H1 (cell line): Measurements from ENCODE around the gene NAT8L. TPM values are rescaled to one million over a fixed set of nuclear protein-coding genes. Genes with fewer than 3 reads are reported as not detected.

Experiments used
- CTCF ChIA-PET: fragments of 300-600 bp; sonication (Branson Sonifier 250); formaldehyde crosslinking; loops from one replicate; lab custom pipeline; 2021; ENCODE audit not compliant: partially characterized antibody; lab: Charles Lee
- POLR2A ChIA-PET: fragments of 300-600 bp; sonication (Branson Sonifier 250); formaldehyde crosslinking; loops from one replicate; lab custom pipeline; 2021; ENCODE audit warnings: inconsistent platforms; ENCODE audit not compliant: partially characterized antibody; lab: Charles Lee
- DNase-seq, 2 experiments: peaks; one replicate each; pipeline versions ENCODE4 v3.0.0 to v3.0.0-alpha.2; 2010 to 2022; ENCODE audit warnings: low spot score in 2 of 2, low read depth in 1 of 2, mixed read lengths in 1 of 2
- FAIRE-seq: peaks from 2 replicates; lab custom pipeline; 2011; peaks lifted over from hg19 to GRCh38; lab: Jason Lieb, UNC
- H2AFZ ChIP-seq: 2 replicates; pipeline ENCODE4 v1.8.1; 2012; ENCODE audit warnings: low read length, inconsistent platforms
- H2AK5ac ChIP-seq: 2 replicates; pipeline ENCODE4 v1.6.1; 2013; ENCODE audit warnings: low read depth, low read length
- H2BK120ac ChIP-seq: replicated peaks from 2 replicates; pipeline ENCODE3; 2013; ENCODE audit warnings: low read depth, low read length, inconsistent platforms
- H2BK12ac ChIP-seq: 2 replicates; pipeline ENCODE4 v1.6.1; 2013; ENCODE audit warnings: low read depth, low read length
- H2BK15ac ChIP-seq: 2 replicates; pipeline ENCODE4 v1.6.1; 2013; ENCODE audit warnings: low read length
- H2BK20ac ChIP-seq: 2 replicates; pipeline ENCODE4 v1.6.1; 2013; ENCODE audit warnings: low read length
- H2BK5ac ChIP-seq: 2 replicates; pipeline ENCODE4 v1.6.1; 2013; ENCODE audit warnings: low read depth, low read length
- H3K14ac ChIP-seq: 2 replicates; pipeline ENCODE4 v1.6.1; 2013; ENCODE audit warnings: inconsistent platforms; ENCODE audit not compliant: insufficient read length
- H3K18ac ChIP-seq: 2 replicates; pipeline ENCODE4 v1.6.1; 2013; ENCODE audit warnings: low read length; ENCODE audit errors: extremely low read depth
- H3K23ac ChIP-seq: 2 replicates; pipeline ENCODE4 v1.6.1; 2013; ENCODE audit warnings: inconsistent platforms; ENCODE audit not compliant: insufficient read length
- H3K23me2 ChIP-seq: 2 replicates; pipeline ENCODE4 v1.6.1; 2013; ENCODE audit warnings: low read depth, low read length
- H3K27ac ChIP-seq: 2 replicates; pipeline ENCODE4 v1.6.1; 2011; ENCODE audit warnings: low read depth, low read length, inconsistent platforms
- H3K27me3 ChIP-seq, 4 experiments: replicated peaks in 1 of 4; 1 replicate in 1 of 4; 2 replicates in 3 of 4; pipeline versions ENCODE4 v1.6.1 to v1.8.1; 2011 to 2013; ENCODE audit warnings: low read length in 3 of 4, mild to moderate bottlenecking in 3 of 4, inconsistent platforms in 2 of 4, mixed read lengths in 2 of 4, moderate library complexity in 1 of 4; ENCODE audit not compliant: control insufficient read depth in 3 of 4, insufficient read depth in 3 of 4; ENCODE audit errors: extremely low read depth in 1 of 4
- H3K36me3 ChIP-seq, 4 experiments: 2 replicates each; pipeline versions ENCODE4 v1.6.1 to v1.8.1; 2011 to 2013; ENCODE audit warnings: mild to moderate bottlenecking in 4 of 4, low read length in 3 of 4, moderate library complexity in 2 of 4, control low read depth in 1 of 4, inconsistent platforms in 1 of 4; ENCODE audit not compliant: insufficient read depth in 4 of 4, control insufficient read depth in 2 of 4
- H3K4ac ChIP-seq: replicated peaks from 2 replicates; pipeline ENCODE3; 2013; ENCODE audit warnings: low read length, low read depth, mixed read lengths, inconsistent platforms; ENCODE audit not compliant: insufficient read length
- H3K4me1 ChIP-seq, 4 experiments: replicated peaks in 1 of 4; 1 replicate in 1 of 4; 2 replicates in 3 of 4; pipeline versions ENCODE4 v1.6.1 to v1.8.1; 2011 to 2013; ENCODE audit warnings: low read length in 3 of 4, inconsistent platforms in 2 of 4, mixed read lengths in 1 of 4; ENCODE audit not compliant: insufficient read depth in 4 of 4, control insufficient read depth in 3 of 4
- H3K4me2 ChIP-seq, 2 experiments: 2 replicates each; pipeline versions ENCODE4 v1.6.1 to v1.8.1; 2011 to 2013; ENCODE audit warnings: low read depth in 2 of 2, low read length in 2 of 2, control low read depth in 1 of 2, inconsistent platforms in 1 of 2, mild to moderate bottlenecking in 1 of 2; ENCODE audit not compliant: insufficient read depth in 1 of 2
- H3K4me3 ChIP-seq, 4 experiments: fragments of 200-600, 300-600 bp in 1 of 4; sonication (generic), shearing (Covaris generic), sonication (Bioruptor Twin) in 1 of 4; 2 replicates each; pipeline versions ENCODE4 v1.5.1 to v1.8.1; 2011 to 2016; ENCODE audit warnings: low read length in 4 of 4, low read depth in 3 of 4, control low read depth in 2 of 4, inconsistent platforms in 2 of 4, mild to moderate bottlenecking in 2 of 4, mixed read lengths in 1 of 4, moderate library complexity in 1 of 4; ENCODE audit not compliant: insufficient read depth in 2 of 4; ENCODE audit errors: extremely low read depth in 1 of 4
- H3K56ac ChIP-seq: replicated peaks from 2 replicates; pipeline ENCODE3; 2013; ENCODE audit warnings: low read depth, mild to moderate bottlenecking, mixed read lengths, low read length, inconsistent platforms; ENCODE audit not compliant: insufficient read length
- H3K79me1 ChIP-seq: 2 replicates; pipeline ENCODE4 v1.6.1; 2013; ENCODE audit warnings: low read depth, low read length, control low read depth
- H3K79me2 ChIP-seq, 2 experiments: 2 replicates each; pipeline versions ENCODE4 v1.6.1 to v1.8.1; 2012 to 2013; ENCODE audit warnings: low read length in 2 of 2, mild to moderate bottlenecking in 2 of 2, inconsistent platforms in 1 of 2; ENCODE audit not compliant: insufficient read depth in 2 of 2, control insufficient read depth in 1 of 2
- H3K9ac ChIP-seq, 4 experiments: replicated peaks in 1 of 4; 1 replicate in 1 of 4; 2 replicates in 3 of 4; pipeline versions ENCODE4 v1.6.1 to v1.8.1; 2011 to 2013; ENCODE audit warnings: low read depth in 3 of 4, low read length in 3 of 4, control low read depth in 2 of 4, mild to moderate bottlenecking in 2 of 4, moderate library complexity in 2 of 4, inconsistent platforms in 1 of 4; ENCODE audit errors: extremely low read depth in 1 of 4
- H3K9me3 ChIP-seq, 2 experiments: 2 replicates each; pipeline versions ENCODE4 v1.6.1 to v1.8.1; 2012 to 2013; ENCODE audit warnings: mild to moderate bottlenecking in 2 of 2, moderate library complexity in 2 of 2, control low read depth in 1 of 2, inconsistent platforms in 1 of 2, low read depth in 1 of 2, low read length in 1 of 2, mixed read lengths in 1 of 2; ENCODE audit not compliant: insufficient read depth in 2 of 2
- H4K20me1 ChIP-seq, 2 experiments: replicated peaks in 1 of 2; 2 replicates each; pipeline versions ENCODE3 to v1.8.1; 2011 to 2013; ENCODE audit warnings: inconsistent platforms in 2 of 2, low read length in 2 of 2, mild to moderate bottlenecking in 1 of 2; ENCODE audit not compliant: insufficient read depth in 2 of 2, control insufficient read depth in 1 of 2
- H4K5ac ChIP-seq: 2 replicates; pipeline ENCODE4 v1.6.1; 2013; ENCODE audit warnings: low read length, low read depth, mixed read lengths, inconsistent platforms; ENCODE audit not compliant: insufficient read length
- H4K8ac ChIP-seq: 2 replicates; pipeline ENCODE4 v1.8.0; 2013; ENCODE audit warnings: mild to moderate bottlenecking, moderate library complexity, low read length, inconsistent platforms; ENCODE audit not compliant: insufficient read depth; ENCODE audit errors: extremely low read depth
- H4K91ac ChIP-seq: replicated peaks from 2 replicates; pipeline ENCODE3; 2013; ENCODE audit warnings: low read length, mixed read lengths, inconsistent platforms; ENCODE audit not compliant: insufficient read length
- MAX ChIP-seq: IDR thresholded peaks from 2 replicates; pipeline ENCODE4 v1.6.1; 2012; ENCODE audit warnings: inconsistent platforms
- WGBS, 2 experiments: shearing (Covaris generic) in 1 of 2; methylation state at CpG; one replicate each; pipeline versions ENCODE4 v1.1.6 to v1.1.7; 2013 to 2015; ENCODE audit warnings: low lambda C conversion rate in 2 of 2, mixed read lengths in 2 of 2, inconsistent platforms in 1 of 2, low coverage in 1 of 2, missing lambda C conversion rate in 1 of 2; ENCODE audit not compliant: insufficient replicate concordance in 2 of 2, insufficient coverage in 1 of 2, insufficient read length in 1 of 2; ENCODE audit errors: extremely low coverage in 1 of 2, missing lambda C conversion rate in 1 of 2; 5-methylcytosine and 5-hydroxymethylcytosine counted together
- polyA plus RNA-seq, 7 experiments: library from polyadenylated mRNA; depleted of rRNA in 3 of 7; stranded (reverse) in 5 of 7; unstranded in 2 of 7; fragments of >200 nt in 5 of 7; fragments of 200-250 nt in 2 of 7; gene quantifications; 1 replicate in 5 of 7; 2 replicates in 1 of 7; 4 replicates in 1 of 7; pipeline versions ENCODE4 v1.2.1 to v1.2.3, GENCODE V29; 2011 to 2013; ENCODE audit warnings: missing spikeins in 2 of 7, mixed read lengths in 2 of 7
- total RNA-seq: library from RNA; stranded (reverse); fragmentation: NEBNext Ultra II Directional; extraction: Animal tissue kit (Norgen Biotek cat#: 25700); gene quantifications from 2 replicates; pipeline ENCODE4 v1.2.1, GENCODE V29; 2021

Gene NAT8L
- total and polyA plus RNA-seq, 2 of the 8 experiments (the other 6 are each of a cell fraction or from before 2014, with no cell fraction given), result 10.8 TPM

- H3K4me2 ChIP-seq, result no peak overlapping the region
- H2BK5ac ChIP-seq, result no peak overlapping the region
- 92% methylated on average over 18 of the region's 19 CpGs; no CpG with 5 or more reads in 1 of the 2 experiments for WGBS, 2 experiments
- FAIRE-seq, result no peak
- H2BK12ac ChIP-seq, result no peak overlapping the region
- H3K4me1 ChIP-seq, result no peaks in the 10 kb centered on the region
- H3K56ac ChIP-seq, result no peak overlapping the region
- H4K8ac ChIP-seq, result no peak overlapping the region
- H2AFZ ChIP-seq, result no peak overlapping the region
- no peaks in the 10 kb centered on the region for H3K79me2 ChIP-seq
- no peak overlapping the region for H2BK120ac ChIP-seq
- H4K91ac ChIP-seq, result peak overlapping the region; percentile 62
- no peaks in the 10 kb centered on the region for H3K79me1 ChIP-seq
- CTCF ChIA-PET, result interaction anchor here (0.7 to 1.3 kb wide), 4 partner anchors 9 to 175 kb away, joined by 3 read pairs; no protein-coding TSS in a partner anchor
- H2BK20ac ChIP-seq, result no peak overlapping the region
- DNase-seq, result peak in 1 of 2 experiments; percentile 44
- no peak overlapping the region for H2AK5ac ChIP-seq
- no peak overlapping the region for H3K4me3 ChIP-seq
- H3K36me3 ChIP-seq, result no peaks in the 10 kb centered on the region
- no peak for TF ChIP-seq MAX
- peaks cover 0 to 3% (median under 1%) of the 10 kb centered on the region in 4 experiments; a peak in 1 of 7 replicates for H3K27me3 ChIP-seq
- H2BK15ac ChIP-seq, result no peak overlapping the region
- no peak overlapping the region for H4K5ac ChIP-seq
- no peak overlapping the region for H3K27ac ChIP-seq
- H4K20me1 ChIP-seq, result peaks cover 0 to 3% of the 10 kb centered on the region in 2 experiments
- H3K9ac ChIP-seq, result no peak overlapping the region
- H3K14ac ChIP-seq, result no peak overlapping the region
- no peak overlapping the region for H3K18ac ChIP-seq
- no peak overlapping the region for H3K23ac ChIP-seq
- no peaks in the 10 kb centered on the region for H3K9me3 ChIP-seq
- no peaks in the 10 kb centered on the region for H3K23me2 ChIP-seq
- POLR2A ChIA-PET, result no interaction called here
- H3K4ac ChIP-seq, result no peak overlapping the region
These were observed 21.5 kb downstream of the NAT8L start for GRCh38 chr4:2080429-2081300.
